Chondrocyte (in vitro differentiated cells): Measurements from ENCODE around the gene NISCH. TPM values are rescaled to one million over a fixed set of nuclear protein-coding genes. Genes with fewer than 3 reads are reported as not detected.

Experiments
- DNase-seq: peaks from one replicate; pipeline ENCODE4 v3.0.0; 2021; ENCODE audit warnings: mixed read lengths, low spot score
- H3K27ac Mint-ChIP-seq: one replicate; pipeline ENCODE4 v1.8.0; 2021; ENCODE audit warnings: mild to moderate bottlenecking, moderate library complexity, mixed read lengths; ENCODE audit not compliant: unreplicated experiment
- H3K27me3 Mint-ChIP-seq: 2 replicates; pipeline ENCODE4 v1.8.0; 2021; ENCODE audit warnings: low read depth, mixed read lengths
- H3K36me3 Mint-ChIP-seq: 2 replicates; pipeline ENCODE4 v1.8.0; 2021; ENCODE audit warnings: low read depth, mixed read lengths
- H3K4me1 Mint-ChIP-seq: 2 replicates; pipeline ENCODE4 v1.8.0; 2021; ENCODE audit warnings: low read depth, mild to moderate bottlenecking, mixed read lengths
- H3K4me3 Mint-ChIP-seq: one replicate; pipeline ENCODE4 v1.8.0; 2021; ENCODE audit warnings: mild to moderate bottlenecking, moderate library complexity, mixed read lengths; ENCODE audit not compliant: unreplicated experiment
- H3K9me3 Mint-ChIP-seq: 2 replicates; pipeline ENCODE4 v1.8.0; 2021; ENCODE audit warnings: low read depth, mixed read lengths
- total RNA-seq: library from RNA; stranded (reverse); gene quantifications from 3 replicates; pipeline ENCODE4 v1.2.1, GENCODE V29; 2021
- TF ChIP-seq, protein P1 (sequence below): fragments of 200-600 bp; sonication (generic); IDR thresholded peaks from 2 replicates; pipeline ENCODE4 v1.5.0; 2021; ENCODE audit warnings: antibody characterized with exemption, mild to moderate bottlenecking, moderate library complexity

NISCH gene
- total RNA-seq, 1 donor from 2014 or later: 101 TPM

DNA sequence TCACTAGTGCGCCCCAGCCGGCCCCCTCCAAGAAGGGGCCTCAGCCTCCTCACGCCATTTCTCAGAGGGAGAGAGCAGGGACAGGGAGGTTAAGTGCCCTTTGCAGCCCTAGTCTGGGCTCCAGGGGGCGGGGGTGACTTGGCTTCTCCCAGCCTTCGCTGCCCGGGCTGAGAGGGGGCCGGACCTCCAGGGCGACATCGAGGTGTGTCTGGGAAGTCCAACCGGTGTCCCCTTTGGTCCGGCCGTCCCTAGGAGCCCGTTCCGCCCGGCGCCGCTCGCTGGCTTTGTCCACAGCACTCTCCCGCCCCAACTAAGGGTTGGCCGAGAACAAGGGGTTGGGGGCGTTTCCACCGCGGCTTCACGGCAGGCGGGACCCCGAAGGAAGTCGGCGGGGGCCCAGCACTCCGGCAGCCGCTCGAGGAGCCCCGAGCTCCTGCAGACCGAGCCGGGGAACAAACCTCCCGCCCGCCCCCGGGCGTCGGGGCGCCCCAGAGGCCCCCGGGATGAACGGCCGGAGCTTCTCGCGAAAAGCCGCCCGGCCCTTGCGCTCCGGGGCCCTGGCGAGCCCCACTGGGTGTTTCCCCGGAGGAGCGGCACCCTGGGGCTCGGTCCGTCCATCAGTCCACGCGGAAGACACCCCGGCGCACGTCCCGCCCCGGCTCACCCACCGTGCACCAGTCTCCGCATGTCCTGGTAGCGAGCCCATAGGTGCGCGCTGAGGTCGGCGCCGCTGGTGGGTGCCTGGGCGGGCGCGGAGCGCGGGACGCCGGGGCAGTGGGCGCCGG, 77.6 kb downstream of the NISCH start:
- Mint-ChIP-seq H3K27me3 (no peaks in the 10 kb centered on the region), H3K4me3 (peak overlapping the region; percentile 82), H3K4me1 (peaks cover 46% of the 10 kb centered on the region), H3K27ac (peak overlapping the region; percentile 74), H3K9me3 (no peaks in the 10 kb centered on the region), H3K36me3 (peaks cover 6% of the 10 kb centered on the region)
- peak; percentile 90 for DNase-seq
- TF ChIP-seq, protein P1, sequence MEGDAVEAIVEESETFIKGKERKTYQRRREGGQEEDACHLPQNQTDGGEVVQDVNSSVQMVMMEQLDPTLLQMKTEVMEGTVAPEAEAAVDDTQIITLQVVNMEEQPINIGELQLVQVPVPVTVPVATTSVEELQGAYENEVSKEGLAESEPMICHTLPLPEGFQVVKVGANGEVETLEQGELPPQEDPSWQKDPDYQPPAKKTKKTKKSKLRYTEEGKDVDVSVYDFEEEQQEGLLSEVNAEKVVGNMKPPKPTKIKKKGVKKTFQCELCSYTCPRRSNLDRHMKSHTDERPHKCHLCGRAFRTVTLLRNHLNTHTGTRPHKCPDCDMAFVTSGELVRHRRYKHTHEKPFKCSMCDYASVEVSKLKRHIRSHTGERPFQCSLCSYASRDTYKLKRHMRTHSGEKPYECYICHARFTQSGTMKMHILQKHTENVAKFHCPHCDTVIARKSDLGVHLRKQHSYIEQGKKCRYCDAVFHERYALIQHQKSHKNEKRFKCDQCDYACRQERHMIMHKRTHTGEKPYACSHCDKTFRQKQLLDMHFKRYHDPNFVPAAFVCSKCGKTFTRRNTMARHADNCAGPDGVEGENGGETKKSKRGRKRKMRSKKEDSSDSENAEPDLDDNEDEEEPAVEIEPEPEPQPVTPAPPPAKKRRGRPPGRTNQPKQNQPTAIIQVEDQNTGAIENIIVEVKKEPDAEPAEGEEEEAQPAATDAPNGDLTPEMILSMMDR: no peak

DNA sequence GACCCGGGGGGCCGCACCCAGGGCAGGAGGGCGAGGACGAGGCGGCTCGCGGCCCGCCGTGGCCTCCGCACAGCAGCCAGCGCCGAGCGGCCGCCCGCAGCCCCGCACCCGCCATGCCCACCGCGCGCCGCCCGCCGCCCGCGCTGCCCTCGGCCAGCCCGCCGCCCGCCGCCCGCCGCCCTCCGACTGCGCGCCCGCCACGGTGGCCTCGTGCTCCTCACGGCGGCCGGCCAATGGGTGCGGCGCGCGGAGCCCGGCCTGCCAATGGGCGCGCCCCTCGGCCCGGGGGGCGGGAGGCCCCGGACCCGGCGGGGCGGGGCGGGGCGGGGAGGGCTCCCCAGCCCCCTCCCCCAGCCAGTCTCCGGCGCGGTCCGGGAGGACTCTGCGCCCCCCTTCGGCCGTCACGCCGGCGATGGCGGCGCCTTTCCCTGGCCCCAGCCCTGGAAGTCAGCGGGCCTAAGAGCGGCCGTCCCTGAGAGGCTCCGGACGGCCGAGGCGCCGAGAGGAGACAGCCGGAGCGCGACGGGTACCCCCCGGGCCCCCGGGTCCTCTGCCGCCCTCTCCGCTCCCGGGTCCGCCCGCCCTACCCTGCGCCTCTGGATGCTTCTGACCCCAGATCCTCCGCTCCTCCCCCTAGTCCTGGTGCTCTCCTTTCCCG, 78.3 kb downstream of the NISCH start, which contains the start of gene NT5DC2:
Gene NT5DC2, minus strand, starts transcription at position 235 of the 658 bp plus-strand sequence. Its CDS starts 120 bp downstream, at position 115.
- TF ChIP-seq, protein P1: peak; percentile 37
- Mint-ChIP-seq H3K9me3 (no peaks in the 10 kb centered on the region), H3K27ac (peak within 1 kb of the TSS; percentile 88), H3K27me3 (no peaks in the 10 kb centered on the region), H3K36me3 (peaks cover 7% of the 10 kb centered on the region), H3K4me1 (peaks cover 52% of the 10 kb centered on the region), H3K4me3 (peak within 1 kb of the TSS; percentile 83)
- peak; percentile 91 for DNase-seq

DNA sequence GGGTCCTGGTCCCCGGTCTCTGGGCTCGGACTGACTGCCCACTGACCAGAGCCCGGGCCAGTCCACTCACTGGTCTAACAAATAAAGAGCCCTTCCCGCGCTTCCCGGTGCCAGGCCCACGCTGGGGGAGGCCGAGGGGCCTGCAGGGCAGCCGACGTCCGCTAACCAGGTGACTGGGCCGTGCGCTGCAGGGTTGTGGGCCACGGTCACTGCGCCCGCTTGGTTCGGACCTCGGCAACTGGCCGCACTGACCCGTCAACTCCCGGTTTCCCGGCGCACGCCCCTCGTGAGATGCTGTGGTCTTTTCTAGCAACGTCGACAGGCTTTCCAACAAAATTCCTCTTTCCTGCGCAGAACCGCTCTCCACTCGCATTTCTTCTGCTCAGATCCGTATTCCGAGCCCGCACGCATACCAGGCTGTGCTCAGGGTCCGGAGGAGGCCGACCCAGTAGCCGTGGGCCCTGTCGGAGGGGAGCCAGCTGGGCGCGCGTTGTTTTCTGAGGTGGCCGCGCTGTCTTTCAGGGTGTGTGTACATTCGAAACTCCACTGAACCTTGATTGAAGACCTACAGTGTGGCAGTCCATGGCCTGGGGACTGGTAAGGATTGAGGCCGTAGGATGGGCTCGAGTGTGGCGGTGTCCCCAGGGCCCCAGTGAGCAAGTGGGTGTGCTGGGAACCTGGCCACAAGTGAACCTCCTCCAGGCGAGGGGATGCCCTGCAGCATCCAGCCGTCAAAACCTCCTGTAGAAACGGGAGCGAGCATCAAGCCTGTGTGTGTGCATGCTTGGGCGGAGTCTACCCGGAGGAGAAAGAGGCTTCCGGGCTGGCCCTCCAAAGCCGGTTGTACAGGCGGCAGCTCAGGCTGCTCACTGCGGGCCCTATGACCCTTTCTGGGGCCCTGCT, 79.1 kb downstream of the NISCH start:
- peaks cover 9% of the 10 kb centered on the region for H3K36me3 Mint-ChIP-seq
- H3K9me3 Mint-ChIP-seq: no peaks in the 10 kb centered on the region
- peak overlapping the region; percentile 88 for H3K27ac Mint-ChIP-seq
- H3K4me3 Mint-ChIP-seq: peak overlapping the region; percentile 83
- peak; percentile 90 for DNase-seq
- peaks cover 59% of the 10 kb centered on the region for H3K4me1 Mint-ChIP-seq
- no peaks in the 10 kb centered on the region for H3K27me3 Mint-ChIP-seq
- TF ChIP-seq, protein P1: no peak

DNA sequence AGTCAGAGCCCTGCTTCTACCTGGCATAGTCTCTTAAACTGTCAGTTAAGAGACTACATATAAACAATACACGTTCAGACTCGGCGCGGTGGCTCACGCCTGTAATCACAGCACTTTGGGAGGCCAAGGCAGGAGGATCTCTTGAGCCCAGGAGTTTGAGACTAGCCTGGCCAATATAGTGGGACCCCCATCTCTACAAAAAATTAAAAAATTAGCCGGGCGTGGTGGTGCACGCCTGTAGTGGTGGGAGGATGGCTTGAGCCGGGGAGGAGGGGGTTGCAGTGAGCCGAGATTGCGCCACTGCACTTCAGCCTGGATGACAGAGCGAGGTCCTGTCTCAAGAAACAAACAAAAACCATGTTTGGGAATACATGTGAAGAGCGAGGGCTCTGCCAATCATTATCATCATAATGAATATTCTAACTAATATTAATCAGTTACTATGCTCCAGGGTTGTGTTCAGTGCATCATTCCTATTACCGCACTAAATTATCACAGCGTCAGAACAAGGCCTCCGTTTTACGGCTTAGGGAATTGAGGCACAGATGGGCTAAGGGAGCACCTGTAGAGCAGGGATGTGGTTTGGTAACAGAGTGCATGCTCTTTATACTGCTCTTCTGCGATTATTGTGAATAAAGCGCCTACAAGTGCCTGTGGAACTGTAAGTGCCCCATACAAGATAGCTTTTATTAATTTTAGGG, 80.2 kb downstream of the NISCH start:
- H3K9me3 Mint-ChIP-seq: no peaks in the 10 kb centered on the region
- H3K36me3 Mint-ChIP-seq: peaks cover 11% of the 10 kb centered on the region
- H3K4me1 Mint-ChIP-seq: peaks cover 64% of the 10 kb centered on the region
- no peaks in the 10 kb centered on the region for H3K27me3 Mint-ChIP-seq
- DNase-seq: no peak
- H3K27ac Mint-ChIP-seq: peak overlapping the region; percentile 87
- TF ChIP-seq, protein P1: no peak
- H3K4me3 Mint-ChIP-seq: peak overlapping the region; percentile 98
